GF-D8 (cell line): ENCODE data around the gene LRG1.

Experiments used
- DNase-seq: peaks from one replicate; lab custom pipeline; 2025; lab: John Stamatoyannopoulos, UW

Gene LRG1

GRCh38 chr19:4576016-4576933, 36.4 kb upstream of the LRG1 start:
- DNase-seq: no peak

GRCh38 chr19:4575267-4576015, 35.6 kb upstream of the LRG1 start:
- DNase-seq: no peak

- no peak for DNase-seq
Measured at GRCh38 chr19:4573682-4574081, 33.8 kb upstream of the LRG1 start.

- DNase-seq: no peak
Measured at GRCh38 chr19:4571305-4571917, 31.6 kb upstream of the LRG1 start.

- no peak for DNase-seq
Measured at GRCh38 chr19:4570916-4571304, 31.1 kb upstream of the LRG1 start.

- no peak for DNase-seq
Measured at GRCh38 chr19:4570402-4570801, 30.6 kb upstream of the LRG1 start.

- peak; percentile 58 for DNase-seq
Measured at GRCh38 chr19:4568886-4569285, 29.1 kb upstream of the LRG1 start.

- DNase-seq: no peak
Measured at GRCh38 chr19:4567584-4568071, 27.8 kb upstream of the LRG1 start.

GRCh38 chr19:4566402-4567051, 26.7 kb upstream of the LRG1 start:
- no peak for DNase-seq

- peak; percentile 47 for DNase-seq
Measured at GRCh38 chr19:4563562-4563961, 23.7 kb upstream of the LRG1 start.

- peak; percentile 56 for DNase-seq
Measured at GRCh38 chr19:4562085-4562484, 22.2 kb upstream of the LRG1 start.

GRCh38 chr19:4559569-4559968, 19.7 kb upstream of the LRG1 start, which contains the start of gene SEMA6B:
Gene SEMA6B, minus strand, starts transcription at chr19:4559684. Its CDS starts 1,227 bp downstream, at chr19:4558457.
- no peak for DNase-seq

GRCh38 chr19:4557971-4558941, 18.4 kb upstream of the LRG1 start:
- no peak for DNase-seq

- DNase-seq: no peak
Measured at GRCh38 chr19:4557144-4557970, 17.5 kb upstream of the LRG1 start.

- no peak for DNase-seq
Measured at GRCh38 chr19:4556597-4557127, 16.8 kb upstream of the LRG1 start.

GRCh38 chr19:4555657-4556561, 16.1 kb upstream of the LRG1 start:
- DNase-seq: no peak

GRCh38 chr19:4554717-4555116, 14.9 kb upstream of the LRG1 start:
- DNase-seq: no peak

GRCh38 chr19:4553775-4554174, 13.9 kb upstream of the LRG1 start:
- no peak for DNase-seq
